EL (cell line): ENCODE results near the gene ECHDC1.
A peak's percentile ranks its signal among the peaks of the same experiment; 100 is the strongest.

Experiments used
- DNase-seq: peaks from one replicate; pipeline ENCODE4 v3.0.0-alpha.2; 2016

ECHDC1 gene

DNA sequence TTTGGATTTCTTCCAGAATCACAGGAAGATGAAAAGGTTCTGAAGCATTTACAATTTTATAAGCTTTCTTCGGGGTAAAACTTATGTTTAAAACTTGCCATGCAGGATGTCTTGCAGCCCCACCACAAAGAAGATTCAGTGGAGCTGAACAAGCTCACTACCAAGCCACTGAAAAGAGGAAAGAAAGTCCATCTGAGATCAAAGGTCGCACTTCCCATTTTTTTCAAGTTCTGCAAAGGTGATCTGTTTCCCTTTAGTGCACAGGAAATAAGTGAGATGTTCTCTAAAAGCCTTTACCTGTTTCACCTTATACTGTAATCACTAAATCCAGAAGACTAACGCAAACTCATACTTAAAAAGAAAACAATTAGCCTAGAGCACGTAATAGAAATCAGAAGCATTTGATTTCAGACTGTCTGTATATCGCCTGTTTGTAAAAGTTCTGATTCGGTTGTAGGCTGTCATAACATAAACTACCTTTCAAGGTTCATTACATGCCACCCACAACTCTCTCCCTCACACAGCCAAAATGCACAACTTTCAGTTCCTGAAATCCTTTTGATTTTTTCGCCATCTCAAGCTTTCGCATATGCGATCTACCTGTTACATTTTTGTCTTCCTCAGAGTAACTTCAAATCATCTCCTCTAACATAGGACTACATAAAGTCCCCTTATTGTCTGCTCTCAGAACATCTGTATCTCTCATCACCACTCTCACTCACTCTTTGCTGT is 1.8 kb downstream of the ECHDC1 start:
- no peak for DNase-seq

DNA sequence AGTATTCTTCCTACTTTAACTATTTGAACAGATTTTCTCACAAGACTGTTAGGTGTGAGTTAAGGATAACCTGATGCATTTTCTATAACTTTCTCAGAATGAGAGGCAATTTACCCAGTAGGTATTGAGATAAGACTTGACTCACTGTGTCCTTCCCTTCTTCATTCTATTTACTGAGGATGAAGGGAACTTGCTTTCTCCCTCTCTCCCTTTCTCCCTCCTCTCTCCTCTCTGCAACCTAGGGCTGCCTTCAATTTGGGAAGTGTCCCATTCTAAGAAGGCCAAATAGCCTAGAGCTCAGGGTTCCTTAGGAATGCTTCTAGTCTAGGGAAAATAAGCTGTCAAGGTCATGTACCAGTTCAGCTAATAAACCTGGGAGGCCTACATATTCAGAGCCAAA is 3.2 kb downstream of the ECHDC1 start:
- DNase-seq: no peak

DNA sequence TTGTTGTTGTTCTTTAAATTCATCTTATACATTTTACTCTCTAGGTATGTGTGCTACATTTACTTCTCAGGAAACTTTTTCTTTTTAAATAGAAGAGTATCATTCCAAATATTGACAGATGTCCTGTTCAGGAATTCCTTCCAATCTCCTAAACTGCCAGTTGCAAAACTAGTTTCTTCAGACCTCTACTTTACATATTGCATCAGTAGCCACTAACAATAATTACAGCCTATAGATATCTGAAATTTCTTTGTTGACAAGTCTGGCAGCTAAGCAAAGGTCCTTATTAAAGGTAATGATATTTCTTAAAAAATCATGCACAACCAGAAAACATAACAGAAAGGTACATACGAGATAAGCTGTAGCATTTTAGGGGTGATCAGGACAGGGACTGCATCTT is 4.5 kb downstream of the ECHDC1 start:
- DNase-seq: no peak

DNA sequence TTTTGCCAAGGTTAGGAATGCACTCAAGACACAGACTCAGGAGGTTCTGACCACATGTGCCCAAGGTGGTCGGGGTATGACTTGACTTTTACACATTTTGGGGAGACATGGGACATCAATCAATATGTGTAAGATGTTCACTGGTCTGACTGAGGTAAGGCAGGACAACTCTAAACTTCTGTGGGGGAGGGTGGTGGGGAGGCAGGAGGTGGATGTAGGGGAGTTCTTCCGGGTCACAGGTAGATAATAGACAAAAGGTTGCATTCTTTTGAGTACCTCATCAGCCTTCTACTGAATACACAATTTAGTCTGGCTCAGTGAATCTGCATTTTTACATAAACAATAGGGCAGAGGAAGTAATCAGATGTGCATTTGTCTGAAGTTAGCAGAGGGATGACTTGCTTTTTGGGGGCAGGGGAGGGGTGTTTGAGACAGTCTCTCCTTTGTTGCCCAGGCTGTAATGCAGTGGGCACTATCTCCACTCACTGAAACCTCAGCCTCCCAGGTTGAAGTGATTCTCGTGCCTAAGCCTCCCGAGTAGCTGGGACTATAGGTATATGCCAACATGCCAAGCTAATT is 10.9 kb downstream of the ECHDC1 start:
- no peak for DNase-seq

DNA sequence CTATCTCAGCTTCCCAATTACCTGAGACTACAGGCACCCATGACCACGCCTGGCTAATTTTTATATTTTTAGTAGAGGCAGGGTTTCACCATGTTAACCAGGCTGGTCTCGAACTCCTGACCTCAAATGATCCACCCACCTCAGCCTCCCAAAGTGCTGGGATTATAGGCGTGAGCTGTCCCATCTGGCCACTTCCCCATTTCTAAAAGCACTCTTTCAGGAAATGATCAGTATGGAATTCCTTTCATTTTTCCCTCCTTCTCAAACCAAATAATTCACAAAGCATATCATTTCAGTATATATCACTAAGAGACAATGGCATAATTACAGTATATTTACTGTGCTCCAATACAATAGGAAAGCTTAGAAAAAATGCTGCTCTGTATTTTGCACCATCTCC is 12.2 kb downstream of the ECHDC1 start:
- peak; percentile 21 for DNase-seq

DNA sequence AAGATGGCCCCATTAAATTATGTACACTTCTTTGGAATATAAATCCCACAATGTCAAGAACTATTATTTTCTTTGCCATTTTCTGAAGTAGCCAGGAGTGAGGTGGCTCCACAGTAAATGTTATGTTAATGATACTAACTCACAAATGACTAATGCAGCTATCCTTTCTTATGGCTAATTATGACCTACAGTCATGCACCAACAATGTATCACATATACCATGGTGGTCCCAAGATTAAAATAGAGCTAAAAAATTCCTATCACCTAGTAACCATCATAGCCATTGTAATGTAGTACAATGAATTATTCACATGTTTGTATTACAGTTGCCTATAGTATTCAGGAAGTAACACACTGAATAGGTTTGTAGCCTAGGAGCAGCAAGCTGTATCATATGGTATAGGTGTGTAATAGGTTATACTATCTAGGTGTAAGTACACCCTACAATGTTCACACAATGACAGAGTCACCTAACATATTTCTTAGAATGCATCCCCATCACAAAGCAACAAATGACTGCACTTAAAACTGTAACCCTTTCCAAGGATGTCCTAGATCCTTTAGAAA is 15.3 kb downstream of the ECHDC1 start:
- peak; percentile 71 for DNase-seq

DNA sequence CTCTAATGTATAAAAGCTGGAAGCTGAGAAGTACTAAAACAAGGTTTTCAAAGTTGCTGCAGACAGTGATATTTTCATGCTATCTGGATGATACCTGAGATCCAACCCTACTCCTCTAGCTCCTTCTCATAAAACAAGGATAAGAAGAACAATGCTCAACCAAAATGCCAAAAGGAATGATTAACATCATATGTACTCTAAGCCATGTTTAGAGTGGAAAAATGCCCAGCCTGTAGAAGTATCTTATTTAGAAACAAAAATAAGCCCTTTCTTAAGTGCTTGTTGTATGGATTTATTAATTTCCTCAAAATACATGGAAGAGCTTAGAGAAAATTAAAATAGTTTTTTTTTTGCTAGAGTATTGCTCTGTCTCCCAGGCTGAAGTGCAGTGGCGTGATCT is 23.7 kb downstream of the ECHDC1 start:
- DNase-seq: no peak

DNA sequence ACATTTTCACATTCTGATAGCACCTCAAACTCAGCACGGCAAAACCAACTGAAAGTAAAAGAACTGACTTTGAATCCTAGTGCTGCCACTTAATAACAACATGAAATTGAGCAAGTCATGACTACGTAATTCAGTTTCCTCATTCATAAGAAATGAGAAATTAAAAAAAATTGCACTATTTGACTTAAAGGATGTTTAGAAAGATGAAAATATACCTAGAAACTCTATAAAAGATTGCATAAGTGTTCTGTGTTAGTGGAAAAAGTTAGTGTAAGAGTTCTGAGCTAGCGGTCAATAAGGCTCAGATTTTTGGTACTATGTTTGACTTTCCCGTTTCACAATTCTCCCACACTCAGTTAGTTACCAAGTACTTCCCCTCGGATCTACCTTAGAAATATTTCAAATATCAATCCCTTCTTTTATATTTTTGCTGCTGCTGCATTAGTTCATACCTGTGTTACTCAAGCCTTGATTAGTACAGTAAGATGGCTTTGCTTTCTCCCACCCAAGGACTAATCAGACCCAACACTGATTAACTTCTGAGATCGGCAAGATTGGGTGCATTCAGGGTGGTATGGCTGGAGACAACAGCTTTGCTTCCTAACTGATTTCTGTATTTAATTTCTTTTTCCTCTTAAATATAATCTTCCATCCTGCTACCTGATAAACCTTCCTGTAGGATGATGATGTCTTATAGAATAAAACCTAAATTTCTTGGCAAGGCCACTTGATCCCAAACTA is 25.9 kb downstream of the ECHDC1 start:
- no peak for DNase-seq

DNA sequence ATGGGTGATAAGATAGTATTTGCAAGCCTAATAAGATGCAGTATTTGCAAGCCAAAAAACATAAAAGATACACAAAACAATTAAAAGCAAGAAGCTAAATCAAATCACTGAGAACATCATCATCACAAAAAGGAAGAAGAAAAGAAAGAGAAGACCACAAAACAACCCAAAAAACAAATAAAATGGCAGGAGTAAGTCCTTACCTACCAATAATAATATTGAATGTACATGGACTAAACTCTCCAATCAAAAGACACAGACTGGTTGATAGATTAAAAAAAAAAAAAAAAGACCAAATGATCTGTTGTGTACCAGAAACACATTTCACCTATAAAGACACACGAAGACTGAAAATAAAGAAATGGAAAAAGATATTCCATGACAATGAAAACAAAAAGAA is 37.7 kb downstream of the ECHDC1 start:
- no peak for DNase-seq

DNA sequence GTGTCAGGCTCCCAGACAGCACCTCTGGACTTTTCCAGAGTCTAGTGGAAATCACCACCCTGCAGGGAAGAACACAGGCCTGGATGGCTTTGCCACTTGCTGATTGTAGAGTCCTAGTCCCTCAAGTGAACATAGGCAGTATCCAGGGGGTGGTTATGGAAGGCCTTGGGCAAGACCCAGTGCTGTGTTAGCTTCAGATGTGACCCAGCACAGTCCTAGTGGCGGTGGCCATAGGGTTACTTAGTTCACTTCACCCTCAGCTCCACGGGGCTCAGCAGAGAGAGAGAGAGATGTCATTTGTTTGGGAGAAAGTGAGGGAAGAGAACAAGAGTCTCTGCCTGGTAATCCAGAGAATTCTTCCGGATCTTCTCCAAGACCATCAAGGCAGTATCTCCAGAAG is 39.5 kb downstream of the ECHDC1 start:
- DNase-seq: no peak

DNA sequence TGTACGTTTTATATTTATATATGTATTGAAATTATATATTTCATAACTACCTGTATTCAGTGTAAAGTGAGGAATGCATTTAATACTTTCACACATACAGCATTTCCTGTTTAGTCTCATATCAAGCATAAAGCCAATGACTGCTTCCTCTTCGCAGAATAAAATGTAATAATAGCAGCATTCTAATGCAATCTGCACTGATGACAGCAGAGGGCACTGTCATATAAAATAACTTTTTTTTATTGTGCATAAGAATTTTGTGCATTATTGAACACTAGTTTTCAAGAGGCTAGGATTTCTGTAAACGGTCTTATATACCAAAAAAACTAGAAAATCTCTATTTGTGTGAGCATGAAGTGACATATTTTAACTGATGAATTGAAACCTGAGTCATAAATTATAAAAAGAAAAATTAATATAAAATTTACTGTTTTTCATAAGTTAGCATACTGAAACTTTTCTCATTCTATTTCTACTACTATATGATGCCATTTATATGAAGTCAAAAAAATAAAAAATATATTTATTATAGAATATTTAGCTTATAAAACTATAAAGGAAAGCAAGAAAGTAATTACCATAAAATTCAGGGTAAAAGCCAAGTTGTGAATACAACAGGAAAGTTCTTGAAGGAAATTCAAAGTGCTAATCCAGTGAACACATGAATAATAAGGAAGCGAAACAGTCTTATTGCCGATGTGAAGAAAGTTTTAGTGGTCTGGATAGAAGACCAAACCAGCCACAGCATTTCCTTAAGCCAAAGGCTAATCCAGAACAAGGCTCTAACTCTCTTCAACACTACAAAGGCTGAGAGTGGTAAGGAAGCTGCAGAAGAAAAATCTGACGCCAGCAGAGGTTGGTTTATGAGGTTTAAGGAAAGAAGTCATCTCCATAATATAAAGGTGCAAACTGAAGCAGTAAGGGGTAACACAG is 40.4 kb downstream of the ECHDC1 start:
- peak; percentile 52 for DNase-seq

DNA sequence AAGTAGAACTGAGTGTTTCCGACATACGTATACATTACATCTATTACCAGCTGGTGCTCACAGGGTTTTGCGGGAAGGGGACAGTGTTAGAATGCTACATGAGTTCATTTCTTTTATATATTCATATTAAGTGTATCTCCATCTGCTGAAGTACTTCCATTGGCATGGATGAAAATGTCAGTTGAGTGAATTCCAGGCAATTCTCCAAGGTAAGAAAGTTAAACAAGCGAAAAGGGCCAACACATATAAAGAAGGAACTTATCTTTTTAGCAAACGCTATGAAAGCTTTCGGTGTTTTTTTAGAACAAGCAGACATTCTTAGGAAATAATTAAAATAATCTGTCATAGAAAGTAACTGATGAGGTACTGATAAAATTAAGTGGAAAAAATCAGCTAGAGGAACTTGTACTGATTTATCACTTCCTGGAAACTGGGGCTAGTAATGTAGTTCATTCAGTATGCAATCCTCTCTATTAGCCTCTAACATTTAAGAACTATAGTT is 42.2 kb downstream of the ECHDC1 start:
- peak; percentile 14 for DNase-seq

DNA sequence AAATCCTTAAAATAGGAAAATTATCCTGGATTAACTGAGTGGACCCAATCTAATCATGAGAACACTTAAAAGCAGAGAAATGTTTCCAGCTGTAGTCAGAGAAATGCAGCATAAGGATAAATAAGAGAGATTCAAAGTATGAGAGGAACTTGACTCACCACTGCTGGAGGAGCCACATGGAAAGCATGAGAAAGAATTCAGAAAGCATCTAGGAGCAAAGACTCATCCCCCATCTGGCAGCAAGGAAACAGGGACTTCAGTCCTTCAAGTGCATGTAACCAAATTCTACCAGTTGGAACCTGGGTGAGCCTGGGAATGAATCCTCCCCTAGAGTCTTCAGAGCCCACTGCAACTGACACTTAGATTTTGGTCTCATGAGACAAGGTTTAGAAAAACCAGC is 43.0 kb downstream of the ECHDC1 start:
- peak; percentile 94 for DNase-seq

DNA sequence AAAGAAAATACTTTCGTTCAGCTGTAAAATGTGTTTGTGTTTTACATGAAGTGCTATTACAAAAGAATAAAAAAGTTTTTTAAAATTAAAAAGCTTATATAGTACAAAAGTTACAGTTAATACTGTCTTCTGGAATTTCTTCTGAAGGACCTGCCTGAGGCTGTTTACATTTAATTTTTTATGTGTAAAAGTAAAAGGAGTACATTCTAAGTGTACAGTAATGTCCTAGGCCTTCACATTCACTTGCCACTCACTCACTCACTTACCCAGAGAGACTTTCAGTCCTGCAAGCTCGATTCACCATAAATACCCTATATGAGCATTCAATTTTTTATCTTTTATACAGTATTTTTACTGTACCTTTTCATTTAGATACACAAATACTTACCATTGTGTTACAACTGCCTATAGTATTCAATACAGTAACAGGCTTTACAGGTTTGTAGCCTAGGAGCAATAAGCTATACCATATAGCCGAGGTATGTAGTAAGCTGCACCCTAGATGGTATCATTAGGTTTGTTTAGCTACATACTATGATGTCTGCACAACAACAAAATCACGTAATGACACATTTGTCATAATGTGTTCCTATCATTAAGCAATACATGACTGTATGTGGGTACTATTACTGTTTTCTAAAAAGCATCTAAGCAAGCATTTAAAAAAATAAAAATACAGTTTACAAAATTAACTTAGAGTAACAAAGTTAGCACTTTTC is 43.7 kb downstream of the ECHDC1 start:
- DNase-seq: peak; percentile 50

DNA sequence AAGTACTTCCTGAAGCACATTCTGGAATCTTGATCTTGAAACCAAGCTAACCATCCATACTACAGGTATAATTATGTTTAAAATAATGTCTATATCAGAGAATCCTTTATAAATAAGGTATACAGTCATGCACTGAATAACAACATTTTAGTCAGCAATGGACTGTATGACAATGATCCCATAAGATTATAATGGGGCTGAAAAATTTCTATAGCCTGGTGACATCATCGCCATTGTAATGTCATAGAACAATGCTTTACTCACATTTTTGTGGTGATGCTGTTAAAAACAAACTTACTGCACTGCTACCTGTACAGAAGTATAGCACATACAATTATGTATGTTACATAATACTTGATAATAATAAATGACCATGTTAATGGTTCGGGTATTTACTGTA is 44.9 kb downstream of the ECHDC1 start:
- DNase-seq: peak; percentile 11

DNA sequence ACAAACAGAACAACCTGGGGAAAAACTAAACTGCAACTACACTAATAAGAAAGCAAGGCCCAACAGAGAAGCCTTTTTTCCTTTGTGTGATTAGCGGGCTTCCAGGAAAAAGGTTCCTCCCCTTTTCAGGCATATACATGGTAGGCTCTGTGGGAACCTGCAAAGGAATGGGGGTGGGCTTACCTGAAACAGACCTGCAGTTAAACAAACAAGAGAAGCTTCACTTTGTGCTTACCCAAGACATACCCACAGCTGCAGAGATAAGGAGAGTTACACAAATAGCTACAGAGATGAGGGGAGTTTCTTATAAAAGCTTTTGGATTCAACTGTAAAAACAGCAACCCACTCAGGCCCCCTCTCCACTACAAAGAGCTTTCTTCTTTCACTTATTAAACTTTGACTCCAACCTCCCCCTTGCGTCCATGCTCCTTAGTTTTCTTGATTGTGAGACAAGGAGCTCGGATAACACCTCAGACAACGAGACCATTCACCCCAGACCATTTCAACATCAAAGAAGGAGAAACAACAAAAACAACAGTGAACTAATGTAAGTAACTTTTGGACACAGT is 45.8 kb downstream of the ECHDC1 start:
- no peak for DNase-seq

DNA sequence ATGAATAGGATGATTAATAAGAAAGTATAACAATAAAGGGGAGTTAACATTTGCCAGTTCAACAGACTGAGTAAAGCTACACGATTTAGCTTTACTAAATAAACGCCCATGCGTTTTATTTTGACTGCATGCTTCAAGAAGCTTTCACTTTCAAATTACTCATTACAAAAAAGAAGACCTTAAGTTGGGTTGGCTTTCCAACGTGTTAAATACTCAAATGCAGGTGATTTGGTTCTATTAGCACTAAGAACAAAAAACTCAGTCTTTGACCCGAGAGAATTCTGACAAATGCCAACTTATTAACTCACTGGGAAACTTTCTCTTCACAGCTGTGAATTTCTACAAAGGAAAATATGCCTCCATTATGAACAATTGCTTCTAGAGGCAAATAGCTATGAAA is 51.9 kb downstream of the ECHDC1 start:
- no peak for DNase-seq

DNA sequence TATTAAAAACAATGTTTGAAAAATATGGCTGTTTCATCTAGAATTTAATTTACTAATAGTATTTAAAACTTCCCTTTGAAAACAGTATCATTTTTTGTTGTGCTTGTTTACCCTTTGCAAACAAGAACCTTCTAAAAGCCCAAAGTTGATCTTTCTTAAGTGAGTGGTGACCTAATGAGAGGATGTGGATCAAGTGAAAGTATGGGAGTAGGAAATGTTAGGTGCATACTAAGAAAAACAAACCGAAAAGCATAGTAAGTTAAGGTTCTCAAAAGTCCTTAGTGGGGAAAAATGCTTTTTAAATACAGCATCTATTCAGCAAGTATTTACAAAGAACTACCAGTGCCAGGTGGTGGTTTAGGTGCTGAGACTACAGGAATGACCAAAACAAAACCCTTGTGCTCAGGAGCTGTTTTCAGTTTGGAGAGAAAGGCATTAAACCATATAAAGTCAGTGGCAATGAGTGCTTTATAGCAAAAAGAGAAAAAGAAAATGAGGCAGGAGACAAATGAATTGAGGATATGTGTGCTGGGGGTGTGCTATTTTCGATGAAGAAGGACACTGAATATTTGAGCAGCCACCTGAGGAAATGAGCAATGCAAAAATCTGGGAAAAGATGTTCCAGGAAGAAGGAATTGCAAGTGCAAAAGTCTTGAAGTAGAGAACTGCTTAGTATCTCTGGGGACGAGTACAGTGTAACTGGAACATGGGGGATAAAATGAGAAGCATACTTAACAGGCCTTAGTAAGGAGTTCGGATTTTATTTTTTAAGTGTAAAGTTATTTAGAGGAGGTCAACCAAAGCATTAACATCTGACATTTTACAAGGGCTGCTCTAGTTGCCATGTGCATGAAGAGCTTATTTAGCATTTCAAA is 52.8 kb downstream of the ECHDC1 start:
- DNase-seq: no peak

DNA sequence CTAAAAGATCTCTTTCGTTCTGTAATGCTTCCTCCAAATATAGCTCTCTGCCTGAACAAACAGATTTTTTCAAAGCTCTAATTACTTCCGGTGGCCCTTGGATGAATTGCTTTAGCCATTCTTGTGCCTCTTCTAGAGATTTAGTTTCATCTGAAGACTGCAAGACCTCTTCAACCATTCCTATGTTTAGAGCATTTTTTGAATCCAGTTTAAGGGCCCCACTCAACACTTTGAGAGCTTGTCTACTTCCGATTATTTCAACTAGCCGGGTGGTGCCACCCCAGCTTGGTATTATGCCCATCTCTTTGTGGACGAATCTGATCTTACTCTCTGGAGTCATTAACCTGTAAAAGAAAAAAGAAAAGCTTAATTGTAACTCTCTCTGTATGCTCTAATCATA is 53.5 kb downstream of the ECHDC1 start:
- no peak for DNase-seq

DNA sequence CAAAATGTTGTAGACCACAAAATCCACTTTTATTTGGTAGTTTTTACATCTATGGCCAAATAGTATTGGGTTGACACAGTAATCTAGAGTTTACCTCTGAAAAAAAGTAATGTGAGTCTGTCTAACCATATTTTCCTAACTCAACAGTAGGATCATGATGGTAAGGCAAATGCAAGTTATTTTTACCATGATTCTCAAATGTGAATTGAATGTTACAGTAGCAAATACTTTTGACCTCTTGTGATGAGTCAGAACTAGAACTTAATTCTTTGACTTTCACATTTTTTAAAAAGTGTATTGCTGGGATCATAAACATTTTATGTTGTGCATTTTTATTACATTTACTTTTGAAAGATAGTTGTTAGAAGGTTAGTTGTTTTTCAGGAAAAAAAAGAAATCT is 54.7 kb downstream of the ECHDC1 start:
- peak; percentile 29 for DNase-seq

DNA sequence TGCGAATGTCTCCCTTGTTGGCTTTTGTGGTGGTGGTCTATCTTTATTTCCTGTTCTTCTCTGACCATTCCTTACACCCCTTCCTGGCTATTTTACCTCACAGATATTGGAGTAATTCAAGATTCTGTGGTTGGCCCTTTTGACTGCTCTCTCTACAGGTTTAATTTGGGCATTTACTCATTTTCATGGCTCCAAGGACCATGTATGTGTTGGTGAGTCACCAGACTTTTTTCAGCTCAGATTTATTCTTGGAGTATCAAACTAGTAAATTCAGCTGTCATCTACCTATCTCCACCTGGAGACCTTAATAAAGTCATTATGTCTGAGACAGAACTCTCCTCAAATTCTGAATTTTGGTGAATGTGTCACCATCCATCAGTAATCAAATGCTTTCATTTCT is 61.2 kb downstream of the ECHDC1 start:
- no peak for DNase-seq
